WTC11 (cell line): Measurements from ENCODE around the gene CFAP20DC. TPM values are rescaled to one million over a fixed set of nuclear protein-coding genes. Genes with fewer than 3 reads are reported as not detected.

ENCODE experiments used
- ATAC-seq: fragments of 200-7000 bp; cut with Tn5 transposase; 2 replicates; pipeline ENCODE4 v1.10.0; 2021; ENCODE audit warnings: mild to moderate bottlenecking, moderate library complexity
- CTCF ChIA-PET: fragments of 300-600 bp; sonication (Branson Sonifier 250); formaldehyde crosslinking; loops from one replicate; lab custom pipeline; 2021; ENCODE audit warnings: antibody characterized with exemption; lab: Charles Lee
- POLR2A ChIA-PET: fragments of 350-600 bp; sonication (Branson Sonifier 250); formaldehyde crosslinking; loops from one replicate; lab custom pipeline; 2021; ENCODE audit warnings: antibody characterized with exemption; lab: Charles Lee
- DNase-seq: peaks from one replicate; pipeline ENCODE4 v3.0.0; 2021; ENCODE audit warnings: low spot score
- H3K27ac Mint-ChIP-seq: 2 replicates; pipeline ENCODE4 v1.8.0; 2021; ENCODE audit warnings: mixed read lengths
- H3K27me3 Mint-ChIP-seq: 2 replicates; pipeline ENCODE4 v1.8.0; 2021; ENCODE audit warnings: low read depth, mild to moderate bottlenecking, moderate library complexity, mixed read lengths
- H3K36me3 Mint-ChIP-seq: 2 replicates; pipeline ENCODE4 v1.8.0; 2021; ENCODE audit warnings: mixed read lengths
- H3K4me1 Mint-ChIP-seq: 2 replicates; pipeline ENCODE4 v1.8.0; 2022; ENCODE audit warnings: mixed read lengths
- H3K4me3 Mint-ChIP-seq: 2 replicates; pipeline ENCODE4 v1.8.0; 2021; ENCODE audit warnings: mild to moderate bottlenecking, moderate library complexity, mixed read lengths
- H3K9me3 Mint-ChIP-seq: 2 replicates; pipeline ENCODE4 v1.8.0; 2021; ENCODE audit warnings: mixed read lengths
- ATF3 ChIP-seq: sonication (generic); formaldehyde crosslinking; conservative IDR thresholded peaks from 2 replicates; pipeline ENCODE4 v1.8.1; 2022; ENCODE audit warnings: mild to moderate bottlenecking, missing genetic modification reagents
- ATF6 ChIP-seq: sonication (generic); formaldehyde crosslinking; IDR thresholded peaks from 2 replicates; pipeline ENCODE4 v1.8.1; 2023; ENCODE audit warnings: mild to moderate bottlenecking, missing genetic modification reagents
- CREM ChIP-seq: sonication (generic); formaldehyde crosslinking; IDR thresholded peaks from 2 replicates; pipeline ENCODE4 v1.8.1; 2022; ENCODE audit warnings: mild to moderate bottlenecking, missing genetic modification reagents, moderate library complexity
- E2F1 ChIP-seq: sonication (generic); formaldehyde crosslinking; IDR thresholded peaks from 2 replicates; pipeline ENCODE4 v1.8.0; 2022; ENCODE audit warnings: mild to moderate bottlenecking, missing genetic modification reagents
- E2F5 ChIP-seq: sonication (generic); formaldehyde crosslinking; IDR thresholded peaks from 2 replicates; pipeline ENCODE4 v1.8.1; 2022; ENCODE audit warnings: mild to moderate bottlenecking, moderate library complexity, missing genetic modification reagents
- ELF4 ChIP-seq: sonication (generic); formaldehyde crosslinking; IDR thresholded peaks from 2 replicates; pipeline ENCODE4 v1.8.1; 2022; ENCODE audit warnings: low read depth, mild to moderate bottlenecking, moderate library complexity, missing genetic modification reagents
- EMX1 ChIP-seq: fragments of 250-450 bp; sonication (Bioruptor Pico); IDR thresholded peaks from 2 replicates; pipeline ENCODE4 v1.8.0; 2021; ENCODE audit warnings: mild to moderate bottlenecking
- HMGXB4 ChIP-seq: sonication (generic); formaldehyde crosslinking; IDR thresholded peaks from 2 replicates; pipeline ENCODE4 v1.8.1; 2023; ENCODE audit warnings: mild to moderate bottlenecking, moderate library complexity, missing genetic modification reagents
- JAZF1 ChIP-seq: fragments of 250-450 bp; sonication (Bioruptor Pico); IDR thresholded peaks from 2 replicates; pipeline ENCODE4 v1.9.0; 2021; ENCODE audit warnings: moderate library complexity, mild to moderate bottlenecking, inconsistent platforms
- NFATC4 ChIP-seq: fragments of 250-450 bp; sonication (Bioruptor Pico); IDR thresholded peaks from 2 replicates; pipeline ENCODE4 v1.9.0; 2021; ENCODE audit warnings: mild to moderate bottlenecking
- NR1H2 ChIP-seq: sonication (generic); formaldehyde crosslinking; IDR thresholded peaks from 2 replicates; pipeline ENCODE4 v1.9.0; 2021; ENCODE audit warnings: mild to moderate bottlenecking, moderate library complexity, missing genetic modification reagents
- PREB ChIP-seq: sonication (generic); formaldehyde crosslinking; IDR thresholded peaks from 2 replicates; pipeline ENCODE4 v1.8.1; 2022; ENCODE audit warnings: mild to moderate bottlenecking, missing genetic modification reagents, moderate library complexity, borderline replicate concordance
- SMAD4 ChIP-seq: sonication (generic); formaldehyde crosslinking; IDR thresholded peaks from 2 replicates; pipeline ENCODE4 v1.8.0; 2022; ENCODE audit warnings: mild to moderate bottlenecking, missing genetic modification reagents
- SOX15 ChIP-seq: fragments of 250-450 bp; sonication (Bioruptor Pico); IDR thresholded peaks from 2 replicates; pipeline ENCODE4 v1.9.0; 2021; ENCODE audit warnings: mild to moderate bottlenecking
- TEAD4 ChIP-seq: sonication (generic); formaldehyde crosslinking; IDR thresholded peaks from 2 replicates; pipeline ENCODE4 v1.8.0; 2022; ENCODE audit warnings: mild to moderate bottlenecking, missing genetic modification reagents
- TP53 ChIP-seq: sonication (generic); formaldehyde crosslinking; IDR thresholded peaks from 2 replicates; pipeline ENCODE4 v1.8.1; 2023; ENCODE audit warnings: mild to moderate bottlenecking, missing genetic modification reagents
- ZMAT4 ChIP-seq: fragments of 250-450 bp; sonication (Bioruptor Pico); IDR thresholded peaks from 2 replicates; pipeline ENCODE4 v1.9.0; 2021; ENCODE audit warnings: mild to moderate bottlenecking
- ZNF232 ChIP-seq: sonication (generic); formaldehyde crosslinking; IDR thresholded peaks from 2 replicates; pipeline ENCODE4 v1.8.0; 2022; ENCODE audit warnings: mild to moderate bottlenecking, missing genetic modification reagents
- ZNF281 ChIP-seq: sonication (generic); formaldehyde crosslinking; IDR thresholded peaks from 2 replicates; pipeline ENCODE4 v1.8.0; 2023; ENCODE audit warnings: mild to moderate bottlenecking, missing genetic modification reagents
- total RNA-seq: library from RNA; stranded (reverse); gene quantifications from 3 replicates; pipeline ENCODE4 v1.2.3, GENCODE V29; 2021

Gene CFAP20DC
- total RNA-seq, 1 experiment from 2014 or later = 4.9 TPM

- Mint-ChIP-seq H3K27me3 (no peaks in the 10 kb centered on the region), H3K4me1 (no peaks in the 10 kb centered on the region), H3K27ac (no peak overlapping the region), H3K9me3 (no peaks in the 10 kb centered on the region)
- no peak for ATAC-seq
- CTCF ChIA-PET = no interaction called here
- TF ChIP-seq ZNF281 (CRISPR knock-in tag) = no peak
- no peak for TF ChIP-seq ATF6 (CRISPR knock-in tag)
- TF ChIP-seq E2F1 (CRISPR knock-in tag) = no peak
- TF ChIP-seq JAZF1 = no peak
- no peak for TF ChIP-seq NFATC4 (CRISPR knock-in tag)
- TF ChIP-seq EMX1 = no peak
- TF ChIP-seq CREM (CRISPR knock-in tag) = no peak
- TF ChIP-seq, all 79 proteins: peak for 0
- no peak for DNase-seq
- H3K36me3 Mint-ChIP-seq = no peaks in the 10 kb centered on the region
- POLR2A ChIA-PET = no interaction called here
- H3K4me3 Mint-ChIP-seq = no peak overlapping the region
These were observed 32.3 kb upstream of the CFAP20DC start for GRCh38 chr3:59082106-59082505.

GRCh38 chr3:59081071-59081470, 31.2 kb upstream of the CFAP20DC start:
- no peaks in the 10 kb centered on the region for H3K9me3 Mint-ChIP-seq
- no peak overlapping the region for H3K27ac Mint-ChIP-seq
- no peaks in the 10 kb centered on the region for H3K27me3 Mint-ChIP-seq
- H3K4me3 Mint-ChIP-seq = no peak overlapping the region
- POLR2A ChIA-PET = no interaction called here
- DNase-seq = no peak
- H3K36me3 Mint-ChIP-seq = no peaks in the 10 kb centered on the region
- TF ChIP-seq ATF6 (CRISPR knock-in tag) (no peak), TEAD4 (CRISPR knock-in tag) (no peak), SMAD4 (CRISPR knock-in tag) (no peak), SOX15 (no peak), ELF4 (CRISPR knock-in tag) (no peak)
- CTCF ChIA-PET = no interaction called here
- no peaks in the 10 kb centered on the region for H3K4me1 Mint-ChIP-seq
- no peak for ATAC-seq

GRCh38 chr3:59079962-59080361, 30.1 kb upstream of the CFAP20DC start:
- no peaks in the 10 kb centered on the region for H3K27me3 Mint-ChIP-seq
- H3K36me3 Mint-ChIP-seq = no peaks in the 10 kb centered on the region
- H3K27ac Mint-ChIP-seq = no peak overlapping the region
- DNase-seq (no peak), ATAC-seq (no peak)
- ChIA-PET POLR2A (no interaction called here), CTCF (no interaction called here)
- no peaks in the 10 kb centered on the region for H3K4me1 Mint-ChIP-seq
- H3K9me3 Mint-ChIP-seq = no peaks in the 10 kb centered on the region
- H3K4me3 Mint-ChIP-seq = no peak overlapping the region
- TF ChIP-seq ATF3 (no peak), HMGXB4 (CRISPR knock-in tag) (no peak), ZNF232 (no peak), TP53 (no peak), ZMAT4 (no peak), PREB (CRISPR knock-in tag) (no peak), NR1H2 (CRISPR knock-in tag) (no peak), E2F5 (no peak)
